ENCODE data around the gene RHOB. TPM values are rescaled to one million over a fixed set of nuclear protein-coding genes. Genes with fewer than 3 reads are reported as not detected.
A peak's percentile ranks its signal among the peaks of the same experiment; 100 is the strongest.

RHOB gene
- total and polyA plus RNA-seq, 4 experiments from 2014 or later = 0.68 to 8.9 (median 4.4) TPM

DNA sequence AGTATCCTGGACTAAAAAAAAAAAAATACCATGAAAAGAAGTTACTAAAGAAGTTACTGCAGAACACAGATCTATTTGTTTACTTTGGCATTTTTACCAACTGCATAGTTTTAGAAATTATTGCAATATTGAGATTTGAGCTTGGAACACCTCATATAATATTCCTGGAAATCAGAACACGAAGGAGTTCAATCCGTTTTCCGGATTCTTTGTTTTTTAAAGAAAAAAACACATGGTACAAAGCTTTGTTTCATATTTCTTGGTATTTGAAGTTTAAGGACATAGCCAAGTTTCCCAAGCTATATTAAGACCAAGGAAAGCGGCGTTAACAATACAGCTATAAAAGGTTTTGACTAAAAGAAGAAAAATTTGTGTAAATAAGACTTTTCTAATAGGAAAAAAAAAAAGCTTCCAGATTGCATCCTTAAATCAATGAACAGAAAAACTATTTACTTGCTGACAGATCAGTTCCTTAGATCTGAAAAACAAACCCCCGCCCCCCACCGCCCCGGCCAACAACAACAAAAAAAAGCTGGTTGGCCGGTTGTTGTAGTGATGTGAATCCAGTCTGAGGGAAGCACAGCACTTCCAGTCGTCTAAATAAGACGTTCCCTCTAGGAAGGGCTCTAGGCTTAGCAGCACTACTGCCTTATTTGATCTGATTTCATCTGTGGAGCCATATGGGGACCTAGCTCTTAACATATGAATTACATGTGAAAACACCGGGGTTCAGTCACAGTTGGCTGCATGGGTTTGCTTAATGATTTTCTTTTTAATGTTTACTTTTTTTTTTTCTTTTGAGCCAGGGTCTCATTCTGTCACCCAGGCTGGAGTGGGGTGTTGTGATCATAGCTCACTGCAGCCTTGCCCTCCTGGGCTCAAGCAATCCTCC is 2.5 kb upstream of the RHOB start:
- intact Hi-C loops (cut with micrococcal nuclease) = loop anchor here (10.0 kb wide), 1 partner anchor 120 kb away; no protein-coding TSS in a partner anchor
- Mint-ChIP-seq H3K27ac (no peak overlapping the region), H3K36me3 (no peaks in the 10 kb centered on the region), H3K9me3 (no peaks in the 10 kb centered on the region), H3K4me1 (peaks cover 0 to 9% (median 2%) of the 10 kb centered on the region in 4 donors), H3K27me3 (peaks cover 8 to 11% of the 10 kb centered on the region in 2 donors), H3K4me3 (no peak overlapping the region)
- CTCF ChIA-PET (ENCODE audit: partially characterized antibody) = interaction anchor here (0.7 to 2.7 kb wide), 14 partner anchors 9 to 519 kb away, joined by 3 to 63 read pairs (median 4); partner anchors contain the start of gene HS1BP3
- no peak overlapping the region for H3K4me3 ChIP-seq (ENCODE audit: low read length in 2 of 2)
- no peaks in the 10 kb centered on the region for H3K9me3 ChIP-seq (ENCODE audit: control insufficient read depth in 1 of 2, low read length in 2 of 2)
- H3K36me3 ChIP-seq (ENCODE audit: insufficient read depth, low read length) = no peaks in the 10 kb centered on the region
- H3K4me1 ChIP-seq (ENCODE audit: insufficient read depth, low read length) = peaks cover 11% of the 10 kb centered on the region
- no peak overlapping the region for H3K27ac ChIP-seq (ENCODE audit: low read depth, low read length)
- DNase-seq = no peak
- POLR2A ChIA-PET (ENCODE audit: partially characterized antibody) = interaction anchor here (1.8 kb wide), 1 partner anchor 206 kb away, joined by 8 read pairs; the partner anchor contains the start of gene HS1BP3
- H3K27me3 ChIP-seq (ENCODE audit: insufficient read depth, low read length) = peaks cover 10% of the 10 kb centered on the region

DNA sequence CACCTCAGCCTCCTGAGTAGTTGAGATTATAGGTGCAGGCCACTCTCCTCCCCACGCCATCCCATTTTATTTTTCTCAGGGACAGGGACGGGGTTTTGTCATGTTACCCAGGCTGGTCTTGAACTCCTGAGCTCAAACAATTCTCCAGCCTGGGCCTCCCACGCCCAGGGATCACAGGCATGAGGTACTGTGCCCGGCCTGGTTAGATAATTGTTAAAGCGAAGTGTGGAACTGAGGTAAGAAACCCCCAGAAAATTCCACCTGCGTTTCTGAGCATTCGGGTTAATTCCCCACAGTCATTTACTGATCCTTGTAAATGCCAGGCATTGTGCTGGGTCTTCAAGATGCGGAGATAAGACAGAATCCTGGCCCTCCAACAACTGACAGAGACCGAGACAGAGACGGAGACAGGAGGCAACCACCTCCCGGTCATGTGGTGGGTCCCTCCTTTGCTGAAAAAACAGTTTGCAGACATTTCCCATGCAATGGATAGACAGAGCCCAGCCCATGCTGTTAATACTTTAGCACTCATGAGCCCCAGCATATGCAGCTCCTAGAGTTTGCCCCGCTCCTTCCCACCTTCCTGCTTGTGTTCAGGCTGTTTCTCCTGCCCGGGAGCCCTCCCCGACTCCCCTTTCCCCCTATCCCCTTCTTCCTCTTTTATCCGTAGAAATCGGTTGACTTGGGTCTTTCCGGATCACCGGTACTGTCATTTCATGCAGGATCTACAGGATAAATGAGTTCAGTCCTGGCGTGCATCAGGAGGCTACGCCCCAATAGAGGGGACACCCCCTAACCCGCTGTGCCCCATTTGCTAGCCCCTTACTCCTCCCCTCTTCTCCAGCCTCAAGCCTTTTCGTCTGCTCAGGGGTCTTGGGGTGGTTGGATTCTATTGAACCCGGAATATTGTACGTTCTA is 1.6 kb upstream of the RHOB start:
- H3K4me3 Mint-ChIP-seq = peak overlapping the region in 1 of 8 donors; percentile 30
- Histone ChIP-seq H3K27me3 (ENCODE audit: insufficient read depth, low read length) (peaks cover 10% of the 10 kb centered on the region), H3K4me3 (ENCODE audit: low read length in 2 of 2) (no peak overlapping the region), H3K36me3 (ENCODE audit: insufficient read depth, low read length) (no peaks in the 10 kb centered on the region), H3K27ac (ENCODE audit: low read depth, low read length) (no peak overlapping the region), H3K4me1 (ENCODE audit: insufficient read depth, low read length) (peaks cover 11% of the 10 kb centered on the region), H3K9me3 (ENCODE audit: control insufficient read depth in 1 of 2, low read length in 2 of 2) (no peaks in the 10 kb centered on the region)
- POLR2A ChIA-PET (ENCODE audit: partially characterized antibody) = interaction anchor here (1.8 to 3.3 kb wide), 3 partner anchors 92 to 206 kb away, joined by 8 to 25 read pairs (median 20); partner anchors contain the start of gene HS1BP3
- no peaks in the 10 kb centered on the region for H3K36me3 Mint-ChIP-seq
- peaks cover 8 to 11% of the 10 kb centered on the region in 2 donors for H3K27me3 Mint-ChIP-seq
- intact Hi-C loops (cut with micrococcal nuclease) = loop anchor here (5.0 to 10.0 kb wide), 2 partner anchors 120 to 132 kb away; no protein-coding TSS in a partner anchor
- peaks cover 0 to 9% (median 3%) of the 10 kb centered on the region in 4 donors for H3K4me1 Mint-ChIP-seq
- no peak for DNase-seq
- CTCF ChIA-PET (ENCODE audit: partially characterized antibody) = interaction anchor here (0.9 to 2.7 kb wide), 10 partner anchors 8 to 518 kb away, joined by 4 to 63 read pairs (median 6); partner anchors contain the start of gene HS1BP3
- no peak overlapping the region for H3K27ac Mint-ChIP-seq
- no peaks in the 10 kb centered on the region for H3K9me3 Mint-ChIP-seq

DNA sequence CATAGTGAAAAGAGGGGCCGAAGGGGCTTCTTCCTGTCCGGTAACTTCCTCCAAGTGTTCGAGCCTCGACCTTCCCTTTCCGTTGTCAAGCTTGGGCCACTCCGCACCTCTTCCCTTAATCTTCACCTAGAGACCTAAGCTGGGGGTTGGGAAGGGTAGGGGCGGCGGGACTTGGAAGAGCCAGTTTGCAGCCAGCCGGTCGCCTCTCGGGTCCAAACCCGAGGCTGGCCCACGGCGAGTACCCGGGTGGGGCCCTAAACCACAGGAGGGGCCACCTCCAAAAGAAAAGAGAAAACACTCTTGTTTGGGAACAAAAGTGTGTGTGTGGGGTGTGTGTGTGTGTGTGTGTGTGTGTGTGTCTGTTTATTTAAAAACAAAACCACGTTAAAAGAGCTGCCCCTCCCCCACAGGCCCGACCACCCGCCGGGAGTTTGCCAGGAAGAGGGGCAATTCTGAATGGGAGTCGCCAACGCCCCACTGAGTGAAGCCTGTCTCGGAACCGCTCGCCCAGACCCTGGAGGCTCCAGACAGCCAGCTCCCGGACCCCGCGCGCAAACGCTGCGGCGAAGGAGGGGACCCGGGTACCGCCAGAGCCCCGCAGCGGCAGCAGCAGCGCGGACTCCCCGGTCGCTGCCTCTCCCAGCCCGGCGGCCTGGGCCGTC is 488 bp upstream of the RHOB start:
- H3K4me3 Mint-ChIP-seq = peak overlapping the region; percentile 78 to 86 (median 82)
- peaks cover 8 to 11% of the 10 kb centered on the region in 2 donors for H3K27me3 Mint-ChIP-seq
- no peaks in the 10 kb centered on the region for H3K9me3 Mint-ChIP-seq
- H3K36me3 ChIP-seq (ENCODE audit: insufficient read depth, low read length) = no peaks in the 10 kb centered on the region
- peak overlapping the region in 3 of 7 donors; percentile 61 to 90 (median 75) for H3K27ac Mint-ChIP-seq
- peaks cover 0 to 9% (median 3%) of the 10 kb centered on the region in 4 donors for H3K4me1 Mint-ChIP-seq
- peaks cover 11% of the 10 kb centered on the region for H3K4me1 ChIP-seq (ENCODE audit: insufficient read depth, low read length)
- intact Hi-C loops (cut with micrococcal nuclease) = loop anchor here (2.0 to 10.0 kb wide), 4 partner anchors 96 to 376 kb away; partner anchors contain the start of genes LDAH and PUM2
- ChIA-PET POLR2A (ENCODE audit: partially characterized antibody) (interaction anchor here (0.6 to 3.3 kb wide), 17 partner anchors 9 to 1886 kb away, joined by 3 to 70 read pairs (median 7); partner anchors contain the start of genes HS1BP3 and RDH14), CTCF (ENCODE audit: partially characterized antibody) (interaction anchor here (0.6 to 1.7 kb wide), 13 partner anchors 9 to 210 kb away, joined by 3 to 24 read pairs (median 4); partner anchors contain the start of gene HS1BP3)
- no peaks in the 10 kb centered on the region for H3K36me3 Mint-ChIP-seq
- H3K9me3 ChIP-seq (ENCODE audit: control insufficient read depth in 1 of 2, low read length in 2 of 2) = no peaks in the 10 kb centered on the region
- no peak for DNase-seq
- no peak overlapping the region for H3K27ac ChIP-seq (ENCODE audit: low read depth, low read length)
- peak overlapping the region in 1 of 2 donors; percentile 76 for H3K4me3 ChIP-seq (ENCODE audit: low read length in 2 of 2)
- peaks cover 10% of the 10 kb centered on the region for H3K27me3 ChIP-seq (ENCODE audit: insufficient read depth, low read length)

DNA sequence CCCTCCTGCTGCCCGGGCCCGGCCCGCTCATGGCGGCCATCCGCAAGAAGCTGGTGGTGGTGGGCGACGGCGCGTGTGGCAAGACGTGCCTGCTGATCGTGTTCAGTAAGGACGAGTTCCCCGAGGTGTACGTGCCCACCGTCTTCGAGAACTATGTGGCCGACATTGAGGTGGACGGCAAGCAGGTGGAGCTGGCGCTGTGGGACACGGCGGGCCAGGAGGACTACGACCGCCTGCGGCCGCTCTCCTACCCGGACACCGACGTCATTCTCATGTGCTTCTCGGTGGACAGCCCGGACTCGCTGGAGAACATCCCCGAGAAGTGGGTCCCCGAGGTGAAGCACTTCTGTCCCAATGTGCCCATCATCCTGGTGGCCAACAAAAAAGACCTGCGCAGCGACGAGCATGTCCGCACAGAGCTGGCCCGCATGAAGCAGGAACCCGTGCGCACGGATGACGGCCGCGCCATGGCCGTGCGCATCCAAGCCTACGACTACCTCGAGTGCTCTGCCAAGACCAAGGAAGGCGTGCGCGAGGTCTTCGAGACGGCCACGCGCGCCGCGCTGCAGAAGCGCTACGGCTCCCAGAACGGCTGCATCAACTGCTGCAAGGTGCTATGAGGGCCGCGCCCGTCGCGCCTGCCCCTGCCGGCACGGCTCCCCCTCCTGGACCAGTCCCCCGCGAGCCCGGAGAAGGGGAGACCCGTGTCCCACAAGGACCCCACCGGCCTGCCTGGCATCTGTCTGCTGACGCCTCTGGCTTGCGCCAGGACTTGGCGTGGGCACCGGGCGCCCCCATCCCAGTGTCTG is 767 bp downstream of the RHOB start:
- DNase-seq = peak in 3 of 5 donors; percentile 11 to 47 (median 20)
- H3K4me1 ChIP-seq (ENCODE audit: insufficient read depth, low read length) = peaks cover 11% of the 10 kb centered on the region
- H3K9me3 ChIP-seq (ENCODE audit: control insufficient read depth in 1 of 2, low read length in 2 of 2) = no peaks in the 10 kb centered on the region
- Mint-ChIP-seq H3K9me3 (no peaks in the 10 kb centered on the region), H3K36me3 (no peaks in the 10 kb centered on the region), H3K4me3 (peak overlapping the region; percentile 75 to 86 (median 81)), H3K27ac (peak overlapping the region in 4 of 7 donors; percentile 8 to 80 (median 70)), H3K4me1 (peaks cover 0 to 9% (median 3%) of the 10 kb centered on the region in 4 donors), H3K27me3 (peaks cover 9 to 15% of the 10 kb centered on the region in 2 donors)
- peak overlapping the region; percentile 47 for H3K27ac ChIP-seq (ENCODE audit: low read depth, low read length)
- peak overlapping the region; percentile 47 to 76 for H3K4me3 ChIP-seq (ENCODE audit: low read length in 2 of 2)
- peaks cover 10% of the 10 kb centered on the region for H3K27me3 ChIP-seq (ENCODE audit: insufficient read depth, low read length)
- intact Hi-C loops (cut with micrococcal nuclease) = loop anchor here (1.0 to 10.0 kb wide), 5 partner anchors 97 to 375 kb away; partner anchors contain the start of genes HS1BP3, LDAH and PUM2
- no peaks in the 10 kb centered on the region for H3K36me3 ChIP-seq (ENCODE audit: insufficient read depth, low read length)
- POLR2A ChIA-PET (ENCODE audit: partially characterized antibody) = interaction anchor here (1.0 to 3.3 kb wide), 15 partner anchors 8 to 1887 kb away, joined by 3 to 70 read pairs (median 9); partner anchors contain the start of genes HS1BP3, RDH14 and TTC32
- CTCF ChIA-PET (ENCODE audit: partially characterized antibody) = interaction anchor here (0.6 to 1.7 kb wide), 13 partner anchors 10 to 213 kb away, joined by 3 to 24 read pairs (median 3); partner anchors contain the start of gene HS1BP3

DNA sequence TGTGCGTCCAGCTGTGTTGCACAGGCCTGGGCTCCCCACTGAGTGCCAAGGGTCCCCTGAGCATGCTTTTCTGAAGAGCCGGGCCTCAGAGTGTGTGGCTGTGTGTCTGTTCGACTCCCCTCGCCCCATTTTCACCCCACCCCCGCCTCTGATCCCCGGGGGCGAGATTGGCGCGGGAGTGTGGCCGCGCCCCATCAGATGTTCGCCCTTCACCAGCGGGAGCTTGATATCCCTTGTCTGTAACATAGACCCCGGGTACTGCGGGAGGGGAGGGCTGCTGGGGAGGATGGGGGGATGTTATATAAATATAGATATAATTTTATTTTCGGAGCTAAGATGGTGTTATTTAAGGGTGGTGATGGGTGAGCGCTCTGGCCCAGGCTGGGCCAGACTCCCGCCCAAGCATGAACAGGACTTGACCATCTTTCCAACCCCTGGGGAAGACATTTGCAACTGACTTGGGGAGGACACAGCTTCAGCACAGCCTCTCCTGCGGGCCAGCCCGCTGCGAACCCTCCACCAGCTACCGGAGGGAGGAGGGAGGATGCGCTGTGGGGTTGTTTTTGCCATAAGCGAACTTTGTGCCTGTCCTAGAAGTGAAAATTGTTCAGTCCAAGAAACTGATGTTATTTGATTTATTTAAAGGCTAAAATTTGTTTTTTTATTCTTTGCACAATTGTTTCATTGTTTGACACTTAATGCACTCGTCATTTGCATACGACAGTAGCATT is 1.5 kb downstream of the RHOB start:
- peak overlapping the region in 7 of 8 donors; percentile 51 to 86 (median 80) for H3K4me3 Mint-ChIP-seq
- peaks cover 0 to 4% of the 10 kb centered on the region in 2 donors for H3K36me3 Mint-ChIP-seq
- H3K27ac ChIP-seq (ENCODE audit: low read depth, low read length) = no peak overlapping the region
- H3K27me3 Mint-ChIP-seq = peaks cover 14 to 21% of the 10 kb centered on the region in 2 donors
- no peak overlapping the region for H3K4me3 ChIP-seq (ENCODE audit: low read length in 2 of 2)
- intact Hi-C loops (cut with micrococcal nuclease) = loop anchor here (5.0 to 10.0 kb wide), 2 partner anchors 124 to 129 kb away; no protein-coding TSS in a partner anchor
- peaks cover 11% of the 10 kb centered on the region for H3K4me1 ChIP-seq (ENCODE audit: insufficient read depth, low read length)
- H3K4me1 Mint-ChIP-seq = peaks cover 0 to 9% (median 3%) of the 10 kb centered on the region in 4 donors
- H3K9me3 ChIP-seq (ENCODE audit: control insufficient read depth in 1 of 2, low read length in 2 of 2) = no peaks in the 10 kb centered on the region
- no peaks in the 10 kb centered on the region for H3K36me3 ChIP-seq (ENCODE audit: insufficient read depth, low read length)
- no peak overlapping the region for H3K27ac Mint-ChIP-seq
- no peak for DNase-seq
- peaks cover 10% of the 10 kb centered on the region for H3K27me3 ChIP-seq (ENCODE audit: insufficient read depth, low read length)
- ChIA-PET POLR2A (ENCODE audit: partially characterized antibody) (interaction anchor here (2.1 to 3.3 kb wide), 7 partner anchors 12 to 203 kb away, joined by 12 to 70 read pairs (median 20); partner anchors contain the start of gene HS1BP3), CTCF (ENCODE audit: partially characterized antibody) (interaction anchor here (0.9 to 1.9 kb wide), 7 partner anchors 8 to 213 kb away, joined by 3 to 9 read pairs (median 5); no protein-coding TSS in a partner anchor)
- no peaks in the 10 kb centered on the region for H3K9me3 Mint-ChIP-seq

Data from CD4-positive, alpha-beta memory T cell (primary cell).